HG02885 (cell line): ENCODE measurements around the gene OLIG3.

ENCODE experiments used
- ATAC-seq: cut with Tn5 transposase; IDR thresholded peaks from one replicate; pipeline ENCODE4 v1.9.1; 2021; ENCODE audit warnings: mild to moderate bottlenecking; ENCODE audit not compliant: unreplicated experiment, poor library complexity

Gene OLIG3

GRCh38 chr6:137496909-137497720 is 2.9 kb upstream of the OLIG3 start:
- no peak for ATAC-seq

- ATAC-seq, result no peak
Observed at GRCh38 chr6:137496368-137496767, 2.2 kb upstream of the OLIG3 start.

- ATAC-seq, result no peak
Observed at GRCh38 chr6:137495703-137496336, 1.6 kb upstream of the OLIG3 start.

GRCh38 chr6:137494988-137495702 is 951 bp upstream of the OLIG3 start:
- no peak for ATAC-seq

GRCh38 chr6:137493218-137494038 is 766 bp downstream of the OLIG3 start:
- ATAC-seq, result no peak

GRCh38 chr6:137492289-137493217 is 1.6 kb downstream of the OLIG3 start:
- ATAC-seq, result no peak

GRCh38 chr6:137491478-137491877 is 2.7 kb downstream of the OLIG3 start:
- no peak for ATAC-seq

- ATAC-seq, result no peak
Observed at GRCh38 chr6:137490961-137491360, 3.2 kb downstream of the OLIG3 start.

GRCh38 chr6:137490006-137490905 is 3.9 kb downstream of the OLIG3 start:
- no peak for ATAC-seq

GRCh38 chr6:137489046-137490005 is 4.9 kb downstream of the OLIG3 start:
- ATAC-seq, result no peak

GRCh38 chr6:137488150-137489045 is 5.8 kb downstream of the OLIG3 start:
- no peak for ATAC-seq

GRCh38 chr6:137487869-137488149 is 6.4 kb downstream of the OLIG3 start:
- ATAC-seq, result no peak

GRCh38 chr6:137487181-137487868 is 6.9 kb downstream of the OLIG3 start:
- ATAC-seq, result no peak

GRCh38 chr6:137486416-137486815 is 7.8 kb downstream of the OLIG3 start:
- no peak for ATAC-seq

GRCh38 chr6:137480431-137480830 is 13.8 kb downstream of the OLIG3 start:
- no peak for ATAC-seq

- no peak for ATAC-seq
Observed at GRCh38 chr6:137475103-137475502, 19.1 kb downstream of the OLIG3 start.
